ELR (cell line): Measurements from ENCODE around the gene UGT1A9.

ENCODE experiments used
- DNase-seq: peaks from one replicate; pipeline ENCODE4 v3.0.0-alpha.2; 2015; ENCODE audit warnings: low read depth

The UGT1A9 gene

DNA sequence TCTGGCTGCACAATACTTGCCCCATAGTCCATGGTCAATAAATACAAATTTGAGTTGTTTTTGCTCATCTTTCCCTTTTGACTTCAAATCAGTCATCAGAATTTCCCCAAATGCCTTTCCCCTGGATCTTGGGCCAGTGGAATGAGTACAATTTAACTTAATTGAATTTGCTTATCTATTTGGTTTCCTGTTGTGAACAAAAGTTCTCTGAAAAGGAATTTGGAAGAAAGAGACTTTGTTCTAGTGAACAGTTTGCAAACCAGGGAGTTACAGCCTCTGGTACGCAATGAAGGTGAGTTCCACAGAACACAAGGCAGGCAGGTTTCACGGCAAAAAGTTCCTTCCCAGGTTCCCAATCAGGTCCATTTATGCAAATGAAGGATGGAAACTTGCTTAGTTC, 87.2 kb downstream of the UGT1A9 start:
- DNase-seq, result no peak

DNA sequence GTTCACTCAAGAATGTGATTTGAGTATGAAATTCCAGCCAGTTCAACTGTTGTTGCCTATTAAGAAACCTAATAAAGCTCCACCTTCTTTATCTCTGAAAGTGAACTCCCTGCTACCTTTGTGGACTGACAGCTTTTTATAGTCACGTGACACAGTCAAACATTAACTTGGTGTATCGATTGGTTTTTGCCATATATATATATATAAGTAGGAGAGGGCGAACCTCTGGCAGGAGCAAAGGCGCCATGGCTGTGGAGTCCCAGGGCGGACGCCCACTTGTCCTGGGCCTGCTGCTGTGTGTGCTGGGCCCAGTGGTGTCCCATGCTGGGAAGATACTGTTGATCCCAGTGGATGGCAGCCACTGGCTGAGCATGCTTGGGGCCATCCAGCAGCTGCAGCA, 88.3 kb downstream of the UGT1A9 start, which contains the start of gene UGT1A1:
TSS of gene UGT1A1 (plus strand) at position 228 of the 400 bp plus-strand sequence. CDS start at position 246, 18 bp downstream.
- no peak for DNase-seq

DNA sequence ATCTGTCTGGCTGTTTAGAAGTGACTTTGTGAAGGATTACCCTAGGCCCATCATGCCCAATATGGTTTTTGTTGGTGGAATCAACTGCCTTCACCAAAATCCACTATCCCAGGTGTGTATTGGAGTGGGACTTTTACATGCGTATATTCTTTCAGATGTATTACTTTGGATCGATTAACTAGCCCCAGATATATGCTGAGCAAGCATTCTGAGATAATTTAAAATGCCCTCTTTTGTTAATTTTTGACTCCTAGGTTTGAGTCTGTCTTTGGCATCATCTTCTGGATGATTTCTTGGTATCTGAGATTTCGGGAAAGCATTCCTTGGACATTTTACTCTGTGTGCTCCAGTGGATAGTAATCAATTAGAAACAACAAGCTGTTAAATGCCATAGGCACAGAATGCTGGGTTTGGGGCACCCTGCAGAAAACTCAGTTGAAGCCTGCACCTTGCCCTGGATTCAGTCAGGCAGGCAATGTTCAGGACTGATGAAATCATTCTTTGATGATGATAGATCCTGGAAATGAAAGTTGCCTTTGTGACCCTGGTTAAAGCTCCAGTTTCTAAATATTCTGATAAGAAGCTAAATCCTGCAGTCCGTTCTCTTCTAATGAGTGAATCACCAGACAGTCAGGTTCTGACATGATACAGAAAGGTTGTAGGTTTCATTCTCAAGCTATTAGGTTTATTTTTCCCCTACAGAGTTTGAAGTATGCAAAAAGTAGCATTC, 89.5 kb downstream of the UGT1A9 start:
- no peak for DNase-seq

DNA sequence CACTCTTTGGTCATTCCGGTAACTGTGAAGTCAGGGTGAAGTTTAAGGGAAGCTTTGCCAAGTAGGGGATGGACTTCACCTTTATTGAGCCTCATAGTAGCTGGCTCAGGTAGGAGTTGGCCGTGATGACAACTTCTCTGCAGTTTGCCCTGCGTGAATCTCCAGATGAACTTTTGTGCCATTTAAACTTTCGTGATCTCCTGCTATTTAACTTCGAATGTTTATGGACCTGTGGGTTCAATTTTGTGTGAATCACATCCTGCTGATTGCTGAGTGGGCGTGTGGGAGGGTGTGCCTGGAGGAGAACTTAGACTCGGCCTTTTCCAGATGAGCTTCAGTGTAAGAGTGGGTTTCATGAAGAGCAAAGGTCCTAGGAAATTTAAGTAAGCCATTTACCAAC, 92.6 kb downstream of the UGT1A9 start:
- DNase-seq, result peak; percentile 65

DNA sequence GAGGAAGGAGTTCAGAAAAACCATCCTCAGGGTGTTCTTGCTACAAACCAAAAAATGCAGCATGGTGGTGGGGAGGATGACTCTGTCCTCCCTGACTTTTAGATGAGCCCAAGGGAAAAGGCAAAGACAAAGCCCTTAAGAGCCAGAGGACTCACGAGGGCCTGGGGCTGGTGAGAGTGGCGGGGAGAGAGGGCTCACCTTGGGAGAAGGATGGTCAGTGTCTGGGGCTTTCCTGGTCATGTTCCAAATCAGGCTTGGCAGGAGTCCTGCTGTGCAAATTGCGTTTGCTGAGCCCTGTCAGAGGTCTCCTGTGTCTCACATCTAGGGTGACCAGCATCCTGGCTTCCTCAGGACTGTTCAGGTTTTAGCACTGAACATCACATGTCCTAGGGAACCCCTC, 93.1 kb downstream of the UGT1A9 start:
- peak; percentile 6 for DNase-seq

DNA sequence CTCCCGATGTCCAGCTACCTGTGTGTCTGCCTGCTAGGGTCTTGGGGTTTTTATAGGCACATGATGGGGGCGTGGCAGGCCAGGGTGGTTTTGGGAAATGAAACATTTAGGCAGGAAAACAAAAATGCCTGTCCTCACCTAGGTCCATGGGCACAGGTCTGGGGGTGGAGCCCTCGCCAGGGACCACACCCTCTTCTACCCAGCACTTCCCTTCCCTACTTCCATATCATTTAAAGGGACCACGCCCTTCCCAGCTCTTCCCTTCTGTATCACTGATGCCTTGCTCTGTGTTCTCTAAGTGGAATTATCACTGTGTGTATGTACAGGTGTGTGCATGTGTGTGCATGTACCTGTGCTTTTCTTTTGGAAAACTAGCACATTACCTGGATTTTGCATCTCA, 94.7 kb downstream of the UGT1A9 start:
- no peak for DNase-seq

DNA sequence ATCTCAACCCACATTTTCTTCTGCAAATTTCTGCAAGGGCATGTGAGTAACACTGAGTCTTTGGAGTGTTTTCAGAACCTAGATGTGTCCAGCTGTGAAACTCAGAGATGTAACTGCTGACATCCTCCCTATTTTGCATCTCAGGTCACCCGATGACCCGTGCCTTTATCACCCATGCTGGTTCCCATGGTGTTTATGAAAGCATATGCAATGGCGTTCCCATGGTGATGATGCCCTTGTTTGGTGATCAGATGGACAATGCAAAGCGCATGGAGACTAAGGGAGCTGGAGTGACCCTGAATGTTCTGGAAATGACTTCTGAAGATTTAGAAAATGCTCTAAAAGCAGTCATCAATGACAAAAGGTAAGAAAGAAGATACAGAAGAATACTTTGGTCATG, 96.4 kb downstream of the UGT1A9 start:
- no peak for DNase-seq

DNA sequence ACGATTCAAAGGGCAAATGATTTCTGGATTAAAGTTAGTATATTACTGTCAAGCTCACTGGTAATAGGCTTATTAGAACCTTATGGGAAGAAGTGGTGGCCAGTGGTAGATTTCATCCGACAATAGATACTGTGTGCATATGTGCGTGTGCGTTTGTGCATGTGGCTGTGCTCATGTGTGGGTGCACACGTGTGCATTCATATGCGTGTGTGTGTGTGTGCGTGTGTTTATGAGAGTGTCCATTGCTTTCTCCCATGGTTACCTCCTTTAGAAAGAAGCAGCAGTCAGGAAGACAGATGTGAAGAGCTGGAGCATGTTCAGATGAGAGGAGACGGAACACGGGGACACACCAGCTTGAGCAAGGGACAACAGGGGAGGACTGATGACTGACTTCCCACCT, 97.6 kb downstream of the UGT1A9 start:
- no peak for DNase-seq

DNA sequence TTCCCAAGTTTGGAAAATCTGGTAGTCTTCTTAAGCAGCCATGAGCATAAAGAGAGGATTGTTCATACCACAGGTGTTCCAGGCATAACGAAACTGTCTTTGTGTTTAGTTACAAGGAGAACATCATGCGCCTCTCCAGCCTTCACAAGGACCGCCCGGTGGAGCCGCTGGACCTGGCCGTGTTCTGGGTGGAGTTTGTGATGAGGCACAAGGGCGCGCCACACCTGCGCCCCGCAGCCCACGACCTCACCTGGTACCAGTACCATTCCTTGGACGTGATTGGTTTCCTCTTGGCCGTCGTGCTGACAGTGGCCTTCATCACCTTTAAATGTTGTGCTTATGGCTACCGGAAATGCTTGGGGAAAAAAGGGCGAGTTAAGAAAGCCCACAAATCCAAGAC, 100.5 kb downstream of the UGT1A9 start:
- no peak for DNase-seq

DNA sequence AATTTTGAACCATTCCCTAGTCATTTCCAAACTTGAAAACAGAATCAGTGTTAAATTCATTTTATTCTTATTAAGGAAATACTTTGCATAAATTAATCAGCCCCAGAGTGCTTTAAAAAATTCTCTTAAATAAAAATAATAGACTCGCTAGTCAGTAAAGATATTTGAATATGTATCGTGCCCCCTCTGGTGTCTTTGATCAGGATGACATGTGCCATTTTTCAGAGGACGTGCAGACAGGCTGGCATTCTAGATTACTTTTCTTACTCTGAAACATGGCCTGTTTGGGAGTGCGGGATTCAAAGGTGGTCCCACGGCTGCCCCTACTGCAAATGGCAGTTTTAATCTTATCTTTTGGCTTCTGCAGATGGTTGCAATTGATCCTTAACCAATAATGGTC, 100.9 kb downstream of the UGT1A9 start:
- DNase-seq, result no peak

DNA sequence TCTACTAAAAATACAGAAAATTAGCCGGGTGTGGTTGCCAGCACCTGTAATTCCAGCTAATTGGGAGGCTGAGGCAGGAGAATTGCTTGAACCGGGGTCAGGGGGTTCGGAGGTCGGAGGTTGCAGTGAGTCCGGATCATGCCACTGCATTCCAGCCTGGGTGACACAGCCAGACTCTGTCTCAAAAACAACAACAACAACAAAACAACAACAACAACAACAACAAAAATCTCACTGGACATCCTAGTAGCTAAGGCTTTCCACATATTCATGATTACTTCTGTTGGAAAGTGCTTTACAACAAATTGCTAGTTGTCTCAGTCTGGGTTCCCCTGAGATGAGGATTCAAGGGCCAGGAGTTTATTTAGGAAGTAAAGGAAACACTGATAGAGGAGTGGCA, 102.2 kb downstream of the UGT1A9 start:
- no peak for DNase-seq

DNA sequence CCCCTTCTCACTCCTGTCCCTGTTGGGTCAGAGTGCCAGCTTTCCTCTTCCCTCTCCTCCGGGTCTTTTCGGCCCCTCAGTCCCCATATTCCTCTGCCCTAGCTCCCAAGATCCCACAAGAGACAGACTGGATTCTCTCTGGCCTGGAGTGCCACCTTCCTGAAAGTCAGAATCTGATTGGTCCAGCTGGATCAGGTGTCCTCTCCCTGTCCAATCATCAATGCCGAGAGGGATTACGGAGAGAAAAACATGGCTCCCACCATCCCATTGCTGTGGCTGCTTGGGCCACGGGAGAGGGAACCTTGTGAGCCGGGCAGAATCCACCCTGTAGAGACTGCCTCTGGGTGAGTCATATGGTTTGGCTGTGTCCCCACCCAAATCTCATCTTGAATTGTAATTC, 103.7 kb downstream of the UGT1A9 start:
- no peak for DNase-seq

DNA sequence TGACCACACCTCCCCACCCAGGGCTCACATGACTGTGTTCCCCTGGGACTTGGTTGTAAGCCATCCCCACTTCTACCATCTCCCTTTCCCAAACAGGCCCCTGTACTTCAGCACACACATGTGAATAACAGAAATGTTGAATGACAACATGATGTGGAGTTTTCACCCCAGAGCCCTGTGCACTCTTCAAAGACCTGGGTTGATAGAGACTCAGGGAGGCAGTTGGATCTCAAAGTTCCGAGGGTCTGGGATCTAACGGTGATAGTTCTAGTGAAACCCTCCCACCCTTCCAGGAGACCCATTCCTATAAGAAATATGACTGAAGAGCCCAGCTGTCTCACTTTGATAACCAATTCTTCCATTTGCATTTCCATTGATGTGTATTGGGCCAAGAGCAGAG, 106.3 kb downstream of the UGT1A9 start, which contains the start of gene MROH2A:
TSS of gene MROH2A (plus strand) at position 301 of the 400 bp plus-strand sequence. CDS start 1,029 bp downstream, outside the sequence.
- DNase-seq, result no peak

DNA sequence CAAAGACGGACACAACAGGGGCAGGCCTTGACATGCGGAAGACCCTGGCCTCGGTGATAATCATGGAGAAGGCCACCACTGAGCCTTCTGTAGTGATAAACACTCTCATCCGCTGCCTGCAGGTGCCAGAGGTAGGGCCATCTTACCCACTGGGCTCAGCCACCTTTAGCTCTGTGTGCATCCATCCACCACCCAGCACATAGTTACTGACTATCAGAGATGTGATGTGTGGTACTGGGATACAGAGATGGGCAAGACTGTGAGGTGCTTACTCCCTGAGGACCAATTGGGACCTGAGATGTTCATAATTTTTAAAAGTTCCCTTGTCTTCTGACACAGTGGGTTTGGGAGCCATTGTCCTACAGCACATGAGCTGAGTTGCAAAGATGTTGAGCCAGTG, 108.0 kb downstream of the UGT1A9 start:
- DNase-seq, result no peak

DNA sequence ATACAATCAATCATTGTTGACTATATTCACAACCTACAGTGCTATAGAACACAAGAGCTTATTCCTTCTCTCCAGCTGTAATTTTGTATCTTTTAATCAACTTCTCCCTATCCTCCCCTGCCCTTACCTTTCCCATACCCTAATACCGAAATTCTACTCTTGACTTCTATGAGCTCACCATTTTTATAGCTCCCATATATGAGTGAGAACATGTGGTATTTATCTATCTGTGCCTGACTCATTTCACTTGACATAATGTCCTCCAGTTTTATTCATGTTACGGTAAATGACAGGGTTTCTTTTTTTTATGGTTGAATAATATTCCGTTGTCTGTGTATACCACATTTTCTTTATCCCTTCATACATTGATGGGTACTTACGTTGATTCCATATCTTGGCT, 109.1 kb downstream of the UGT1A9 start:
- no peak for DNase-seq

DNA sequence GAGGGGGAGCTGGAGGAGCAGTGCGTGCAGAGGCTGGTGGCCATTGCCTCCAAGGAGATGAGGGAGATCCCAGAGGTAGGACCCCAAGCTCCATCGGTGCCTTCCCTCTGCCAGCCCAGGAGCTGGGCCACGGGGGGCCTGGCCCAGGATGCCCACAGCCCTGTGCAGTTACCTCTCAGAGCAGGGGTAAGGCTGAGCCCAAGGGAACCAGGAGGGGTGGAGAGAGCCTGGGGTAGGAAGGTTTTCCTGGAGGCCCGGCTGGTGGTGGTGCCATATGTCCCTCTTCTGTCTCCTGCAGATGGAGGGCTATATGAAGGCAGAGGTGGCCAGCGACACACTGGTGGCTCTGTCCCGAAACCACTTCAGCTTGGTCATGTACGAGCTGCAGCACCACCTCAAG, 117.9 kb downstream of the UGT1A9 start:
- no peak for DNase-seq

DNA sequence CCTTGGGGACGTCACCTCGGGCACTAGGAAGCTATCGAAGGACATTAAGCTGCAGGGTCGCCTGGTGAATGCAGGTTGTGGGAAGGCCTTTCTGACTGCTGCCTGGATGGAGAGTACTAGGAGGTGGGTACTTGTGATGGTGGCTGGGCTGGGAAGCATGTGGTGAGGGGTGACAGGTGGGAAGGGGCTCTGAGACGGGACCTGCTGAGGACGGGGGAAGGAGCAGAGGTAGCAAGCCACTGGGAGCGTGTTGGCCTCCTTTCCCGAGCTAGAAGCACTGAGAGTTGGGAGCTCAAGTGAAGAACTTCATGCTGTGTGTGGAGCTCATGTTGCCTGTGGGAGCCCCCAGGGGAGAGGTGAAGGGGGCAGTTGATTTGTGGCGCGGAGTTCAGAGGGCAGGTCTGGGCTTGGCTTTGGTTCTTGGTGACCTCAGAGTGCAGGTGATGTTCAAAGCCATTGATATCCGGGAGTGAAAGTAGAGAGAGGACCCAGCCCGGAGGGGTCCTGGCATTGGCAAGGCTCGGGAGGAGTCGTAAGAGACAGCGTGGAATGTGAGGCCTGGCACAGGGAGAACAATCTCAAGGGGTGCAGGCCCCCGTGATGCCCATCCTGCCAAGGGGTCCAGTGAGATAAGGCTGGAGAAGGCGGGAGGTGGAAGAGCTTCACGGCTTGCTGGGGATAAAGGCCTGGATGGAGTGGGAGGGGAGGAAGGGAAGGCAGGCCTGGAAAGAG, 119.6 kb downstream of the UGT1A9 start:
- DNase-seq, result no peak

DNA sequence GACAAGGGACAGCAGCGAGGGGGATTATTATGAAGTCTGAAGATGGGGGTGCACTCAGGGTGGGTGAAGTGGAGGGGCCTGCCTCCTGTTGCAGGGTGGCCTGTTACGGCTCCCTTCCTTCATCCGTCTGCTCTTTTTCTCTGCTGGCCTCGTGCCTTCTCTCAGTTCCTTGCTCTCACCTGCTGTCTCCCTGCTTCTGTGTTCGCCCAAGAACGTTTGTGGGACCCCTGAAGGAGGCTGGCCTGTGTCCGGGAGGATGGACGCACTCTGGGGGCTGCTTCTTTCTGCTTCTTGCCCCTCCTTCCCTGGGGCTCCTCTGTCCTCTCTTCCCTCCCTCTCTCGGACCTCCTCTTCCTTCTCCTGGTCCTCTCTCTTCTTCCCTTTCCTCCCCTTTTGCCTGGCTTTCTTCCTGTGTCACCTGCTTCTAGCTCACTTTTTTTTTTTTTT, 120.2 kb downstream of the UGT1A9 start:
- DNase-seq, result no peak

DNA sequence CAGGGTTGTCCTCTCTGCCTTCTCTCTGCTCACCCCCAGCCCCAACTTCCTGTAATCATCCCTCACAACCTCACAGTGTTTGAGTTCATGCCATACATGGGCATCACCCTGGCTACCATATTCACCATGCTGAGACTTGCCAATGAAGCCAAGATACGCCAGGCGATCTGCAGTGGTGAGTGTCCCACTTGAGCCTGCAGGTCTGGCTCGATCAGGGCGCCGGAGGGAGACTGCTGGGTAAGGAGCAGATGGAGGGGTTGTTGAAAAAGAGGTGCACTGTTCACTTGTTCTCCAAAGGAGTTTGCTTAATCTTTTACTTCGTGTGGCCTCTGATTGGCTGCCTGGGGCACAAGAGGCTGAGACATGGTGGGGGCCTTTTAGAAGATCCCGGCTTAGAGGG, 121.0 kb downstream of the UGT1A9 start:
- DNase-seq, result no peak

DNA sequence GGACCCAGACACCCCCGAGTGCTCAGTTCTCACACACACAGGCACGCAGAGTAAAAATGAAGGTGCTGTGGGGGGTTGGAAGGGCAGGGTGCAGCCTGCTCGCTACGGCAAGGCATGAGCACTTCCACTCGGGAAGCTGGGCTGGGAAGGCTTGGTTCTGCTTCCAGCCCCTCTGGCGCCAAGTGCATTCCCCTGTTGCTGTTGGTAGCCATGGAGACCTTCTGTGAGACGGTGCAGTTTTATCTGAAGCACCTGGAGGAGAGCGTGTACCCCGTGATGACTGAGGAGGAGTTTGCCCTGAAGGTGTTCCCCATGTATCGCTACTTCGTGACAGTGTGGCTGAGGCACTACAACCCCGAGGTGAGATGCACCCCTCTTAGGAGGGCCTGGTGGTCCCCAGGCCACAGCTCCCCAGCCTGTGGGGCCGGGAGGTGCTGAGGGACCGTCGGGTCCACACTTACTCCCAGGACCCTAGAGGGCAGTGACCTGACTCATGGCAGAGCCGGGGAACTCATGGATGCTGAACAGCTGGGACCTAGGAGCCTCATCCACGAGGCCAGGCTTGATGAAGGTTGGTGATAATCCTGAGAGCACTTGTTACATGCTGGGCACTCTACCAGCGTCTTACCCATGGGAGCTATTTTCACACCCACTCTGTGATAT, 121.9 kb downstream of the UGT1A9 start:
- DNase-seq, result no peak

DNA sequence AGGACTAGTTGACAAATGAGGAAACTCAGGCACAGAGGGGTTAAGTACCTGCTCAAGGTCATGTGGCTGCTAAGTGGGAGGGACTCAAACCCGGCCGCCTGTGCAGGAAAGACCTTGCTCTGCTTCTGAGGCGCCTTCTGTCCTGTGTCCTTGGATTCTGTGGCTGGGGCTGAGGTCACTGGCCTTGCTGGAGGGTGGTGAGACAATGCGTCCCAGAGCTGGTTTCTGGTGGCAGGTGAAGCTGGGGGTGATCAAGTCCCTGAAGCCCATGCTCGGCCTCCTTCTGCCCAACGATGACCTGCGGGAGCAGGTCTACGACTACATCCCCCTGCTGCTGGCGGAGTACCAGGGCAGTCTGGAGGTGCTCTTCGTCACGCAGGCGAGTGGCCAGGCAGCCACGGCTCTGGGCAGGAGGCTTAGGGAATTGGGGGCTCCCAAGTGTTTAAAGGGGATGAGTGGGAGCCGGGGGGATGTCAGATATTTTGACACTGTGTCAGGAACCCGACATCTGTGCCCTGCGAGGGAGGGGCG, 122.5 kb downstream of the UGT1A9 start:
- DNase-seq, result no peak

DNA sequence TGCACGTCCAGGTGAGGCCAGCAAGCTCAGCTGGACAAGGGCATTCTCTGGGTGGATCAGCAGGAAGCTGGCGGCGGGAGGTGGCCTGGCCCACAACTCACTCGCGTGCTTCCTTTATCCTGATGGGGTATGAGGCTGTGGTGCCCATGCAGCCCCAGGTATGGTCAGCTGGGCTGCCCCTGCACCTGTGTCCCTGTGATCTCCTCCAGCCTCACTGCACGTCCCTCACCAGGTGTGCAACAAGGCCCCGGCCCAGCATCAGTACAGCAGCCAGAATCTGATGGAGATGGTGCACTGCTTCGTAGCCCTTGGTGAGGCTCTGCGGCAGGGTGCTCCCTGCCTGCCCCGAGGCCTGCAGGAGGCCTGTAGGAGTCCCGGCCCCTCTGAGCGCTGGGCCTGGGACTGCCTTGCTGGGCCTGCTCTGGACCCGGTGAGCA, 124.1 kb downstream of the UGT1A9 start:
- no peak for DNase-seq

DNA sequence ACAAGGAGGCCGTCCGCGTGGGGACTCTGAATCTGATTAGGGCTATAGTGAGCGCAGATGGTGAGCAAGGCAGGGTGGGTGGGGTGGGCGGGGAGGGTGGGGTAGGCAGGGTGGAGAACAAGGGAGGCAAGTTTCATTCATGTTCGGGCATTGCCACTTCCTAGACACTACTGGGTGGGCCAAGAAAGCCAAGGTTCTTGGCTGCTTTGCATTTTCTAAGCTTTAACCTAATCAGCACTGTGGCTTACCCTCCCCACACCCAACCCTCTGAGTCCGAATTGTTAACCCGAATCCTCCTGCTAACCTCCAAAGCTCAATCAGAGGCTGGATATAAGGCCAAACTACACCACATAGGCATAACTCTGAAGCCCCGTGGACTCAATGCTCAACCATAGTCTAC, 124.6 kb downstream of the UGT1A9 start:
- no peak for DNase-seq
